ENCODE data around the gene RASD1.

GRCh38 chr17:17445296-17445924 lies 50.8 kb downstream of the RASD1 start:
- no peak for TF ChIP-seq CTCF (IDR thresholded peaks at IDR 0.05)
- no peak for TF ChIP-seq POLR2A (IDR thresholded peaks at IDR 0.05)
- no peak for TF ChIP-seq POLR2AphosphoS5 (IDR thresholded peaks at IDR 0.05)
